ENCODE data around the gene CMTM7. TPM values are rescaled to one million over a fixed set of nuclear protein-coding genes. Genes with fewer than 3 reads are reported as not detected.

The CMTM7 gene
- total and polyA plus RNA-seq, 2 donors, result 12.5 to 45.7 TPM

GRCh38 chr3:32502946-32503286, 111.3 kb downstream of the CMTM7 start:
- Histone ChIP-seq H3K4me3 (ENCODE audit: low read length in 2 of 2) (peak overlapping the region; percentile 94 to 97), H3K27me3 (ENCODE audit: control insufficient read depth in 2 of 2, insufficient read depth in 1 of 2, low read length in 1 of 2) (no peaks in the 10 kb centered on the region), H3K4me1 (ENCODE audit: control insufficient read depth in 2 of 2, insufficient read depth in 2 of 2, low read length in 2 of 2) (peaks cover 6 to 11% of the 10 kb centered on the region in 2 donors), H3K9me3 (ENCODE audit: control insufficient read depth in 2 of 2, insufficient read depth in 1 of 2, low read length in 1 of 2) (no peaks in the 10 kb centered on the region), H3K27ac (ENCODE audit: low read depth in 1 of 2, low read length in 1 of 2) (peak overlapping the region; percentile 67 to 68), H3K36me3 (ENCODE audit: control insufficient read depth in 2 of 2, insufficient read depth in 2 of 2, low read length in 1 of 2) (no peaks in the 10 kb centered on the region)
- WGBS, result 3% methylated on average over 6 of the region's 6 CpGs
- DNase-seq (ENCODE audit: low read depth in 6 of 9, low spot score in 9 of 9), result peak in 3 of 9 donors; percentile 18 to 43 (median 29)

Other genes with a start within 250 kb of the CMTM7 start
- 4.1 TPM for gene CMTM8, start 153.2 kb upstream of the CMTM7 start, total RNA-seq
- 16.2 TPM for gene CMTM8, start 153.2 kb upstream of the CMTM7 start, polyA plus RNA-seq
- gene CMTM6, start 111.0 kb downstream of the CMTM7 start, total RNA-seq, result 56.2 TPM
- 46.3 TPM for gene CMTM6, start 111.0 kb downstream of the CMTM7 start, polyA plus RNA-seq
- 28.4 TPM for gene DYNC1LI1, start 179.0 kb downstream of the CMTM7 start, total RNA-seq
- 29.2 TPM for gene DYNC1LI1, start 179.0 kb downstream of the CMTM7 start, polyA plus RNA-seq